BJ (cell line): Measurements from ENCODE around the gene C3AR1. TPM values are rescaled to one million over a fixed set of nuclear protein-coding genes. Genes with fewer than 3 reads are reported as not detected.
"Not testable (repeated sequence)": the region's sequence is repeated elsewhere in the genome, so short reads cannot be mapped to it uniquely, and the experiment has no call there.

Experiments used
- CTCF ChIA-PET: fragments of 350-600 bp; formaldehyde crosslinking; extraction: SDS; loops from one replicate; lab custom pipeline; 2021; ENCODE audit warnings: antibody characterized with exemption, inconsistent platforms; lab: Yijun Ruan, JAX
- POLR2A ChIA-PET: fragments of 300-600 bp; sonication (Branson Sonifier 250); formaldehyde crosslinking; extraction: SDS; loops from one replicate; lab custom pipeline; 2021; ENCODE audit warnings: antibody characterized with exemption; lab: Charles Lee
- DNase-seq: peaks from one replicate; pipeline ENCODE4 v3.0.0-alpha.2; 2011; ENCODE audit warnings: low read depth
- H3K27me3 ChIP-seq: 2 replicates; pipeline ENCODE4 v1.6.0; 2011; ENCODE audit warnings: low read length; ENCODE audit not compliant: control insufficient read depth, insufficient read depth
- H3K36me3 ChIP-seq: 2 replicates; pipeline ENCODE4 v1.5.1; 2011; ENCODE audit warnings: low read length; ENCODE audit not compliant: control insufficient read depth, insufficient read depth
- H3K4me3 ChIP-seq: 2 replicates; pipeline ENCODE4 v1.5.1; 2011; ENCODE audit warnings: low read depth, mild to moderate bottlenecking, control low read depth, low read length
- CTCF ChIP-seq: IDR thresholded peaks from 2 replicates; pipeline ENCODE4 v1.5.1; 2011; ENCODE audit warnings: low read depth, mild to moderate bottlenecking, control low read depth, inconsistent platforms, low read length, moderate library complexity; ENCODE audit not compliant: insufficient read depth
- polyA plus RNA-seq: library from polyadenylated mRNA; depleted of rRNA; stranded (reverse); fragments of >200 nt; gene quantifications from 2 replicates; pipeline ENCODE4 v1.2.3, GENCODE V29; 2011

Gene C3AR1
- polyA plus RNA-seq, 1 experiment = 0.11 TPM

GRCh38 chr12:8077207-8077606 lies 11.0 kb upstream of the C3AR1 start:
- POLR2A ChIA-PET = interaction anchor here (0.6 kb wide), 1 partner anchor 141 kb away, joined by 4 read pairs; no protein-coding TSS in a partner anchor
- CTCF ChIA-PET = interaction anchor here (1.1 to 3.7 kb wide), 5 partner anchors 11 to 277 kb away, joined by 3 to 75 read pairs (median 12); partner anchors contain the start of gene C3AR1
- no peaks in the 10 kb centered on the region for H3K27me3 ChIP-seq
- no peak for TF ChIP-seq CTCF
- DNase-seq = no peak
- H3K36me3 ChIP-seq = no peaks in the 10 kb centered on the region
- H3K4me3 ChIP-seq = no peak overlapping the region

GRCh38 chr12:8076366-8076765 lies 10.2 kb upstream of the C3AR1 start:
- Histone ChIP-seq H3K27me3 (no peaks in the 10 kb centered on the region), H3K36me3 (no peaks in the 10 kb centered on the region), H3K4me3 (no peak overlapping the region)
- DNase-seq = no peak
- CTCF ChIA-PET = interaction anchor here (1.1 to 3.7 kb wide), 3 partner anchors 31 to 277 kb away, joined by 3 to 75 read pairs (median 6); no protein-coding TSS in a partner anchor
- POLR2A ChIA-PET = no interaction called here
- no peak for TF ChIP-seq CTCF

GRCh38 chr12:8075935-8076334 lies 9.8 kb upstream of the C3AR1 start:
- TF ChIP-seq CTCF = no peak
- Histone ChIP-seq H3K36me3 (no peaks in the 10 kb centered on the region), H3K27me3 (no peaks in the 10 kb centered on the region), H3K4me3 (no peak overlapping the region)
- ChIA-PET POLR2A (no interaction called here), CTCF (interaction anchor here (1.5 kb wide), 1 partner anchor 31 kb away, joined by 6 read pairs; no protein-coding TSS in a partner anchor)
- no peak for DNase-seq

GRCh38 chr12:8071820-8072219 lies 5.7 kb upstream of the C3AR1 start:
- H3K27me3 ChIP-seq, POLR2A ChIA-PET, H3K4me3 ChIP-seq, CTCF ChIA-PET, H3K36me3 ChIP-seq, DNase-seq: not testable (repeated sequence)

- CTCF ChIA-PET = interaction anchor here (1.6 kb wide), 1 partner anchor 24 kb away, joined by 7 read pairs; no protein-coding TSS in a partner anchor
Measured at GRCh38 chr12:8069582-8069981, 3.4 kb upstream of the C3AR1 start.

More at GRCh38 chr12:8069582-8069981, 3.4 kb upstream of the C3AR1 start:
- POLR2A ChIA-PET = no interaction called here
- Histone ChIP-seq H3K36me3 (no peaks in the 10 kb centered on the region), H3K27me3 (no peaks in the 10 kb centered on the region), H3K4me3 (no peak overlapping the region)
- DNase-seq = no peak
- TF ChIP-seq CTCF = no peak
